K562 (cell line): ENCODE data around the gene PTRH2. TPM values are rescaled to one million over a fixed set of nuclear protein-coding genes. Genes with fewer than 3 reads are reported as not detected.

Source experiments
- ATAC-seq: fragments of 200-7000 bp; cut with Tn5 transposase; 3 replicates; pipeline ENCODE4 v1.9.1; 2020; ENCODE audit warnings: moderate library complexity
- BruUV-seq: library from RNA; stranded (reverse); fragments of 400-500 nt; replicated peaks from 2 replicates; lab custom pipeline; 2021; lab: Mats Ljungman, UMichigan
- CTCF ChIA-PET: fragments of 300-600 bp; formaldehyde crosslinking; extraction: SDS; loops from one replicate; lab custom pipeline; 2021; ENCODE audit warnings: low intra/inter-chr PET ratio; lab: Yijun Ruan, JAX
- POLR2A ChIA-PET: fragments of 300-600, 350-650 bp; sonication (Branson Sonifier 250); formaldehyde crosslinking; extraction: SDS; loops from one replicate; lab custom pipeline; 2021; ENCODE audit warnings: antibody characterized with exemption, inconsistent platforms; lab: Yijun Ruan, JAX
- DNase-seq, 4 experiments: peaks; one replicate each; pipeline versions ENCODE4 v3.0.0 to v3.0.0-alpha.2; 2011 to 2018; ENCODE audit warnings: low spot score in 3 of 4, mixed read lengths in 3 of 4; ENCODE audit errors: extremely low read depth in 1 of 4
- FAIRE-seq: peaks from 2 replicates; lab custom pipeline; 2011; peaks lifted over from hg19 to GRCh38; lab: Jason Lieb, UNC
- H2AFZ ChIP-seq: 2 replicates; pipeline ENCODE4 v1.6.0; 2011; ENCODE audit warnings: low read depth, low read length, control low read depth, inconsistent platforms
- H3K27ac ChIP-seq: fragments of 200-600 bp; 3 replicates; pipeline ENCODE4 v1.8.0; 2011; ENCODE audit warnings: low read depth, mild to moderate bottlenecking, control low read depth, inconsistent platforms, low read length, moderate library complexity, mixed read lengths; ENCODE audit errors: extremely low read depth
- H3K27me3 ChIP-seq, 2 experiments: fragments of 300-600 bp in 1 of 2; 2 replicates in 1 of 2; 3 replicates in 1 of 2; pipeline versions ENCODE4 v1.6.0 to v1.8.0; 2011; ENCODE audit warnings: inconsistent platforms in 2 of 2, low read length in 2 of 2, mild to moderate bottlenecking in 1 of 2, mixed read lengths in 1 of 2, moderate library complexity in 1 of 2; ENCODE audit not compliant: control insufficient read depth in 2 of 2, insufficient read depth in 2 of 2
- H3K36me3 ChIP-seq: fragments of 300-600 bp; 3 replicates; pipeline ENCODE4 v1.8.0; 2011; ENCODE audit warnings: mild to moderate bottlenecking, low read length, inconsistent platforms; ENCODE audit not compliant: control insufficient read depth, insufficient read depth
- H3K4me1 ChIP-seq, 2 experiments: fragments of 200-600 bp in 1 of 2; replicated peaks in 1 of 2; 2 replicates in 1 of 2; 3 replicates in 1 of 2; pipeline versions ENCODE4 v1.5.1 to v1.8.0; 2011; ENCODE audit warnings: inconsistent platforms in 2 of 2, low read length in 2 of 2, mild to moderate bottlenecking in 1 of 2, mixed read lengths in 1 of 2, moderate library complexity in 1 of 2; ENCODE audit not compliant: control insufficient read depth in 2 of 2, insufficient read depth in 2 of 2
- H3K4me2 ChIP-seq: 2 replicates; pipeline ENCODE4 v1.6.1; 2011; ENCODE audit warnings: low read length, control low read depth, inconsistent platforms, mixed read lengths; ENCODE audit not compliant: insufficient read depth
- H3K4me3 ChIP-seq: fragments of 200-600 bp; sonication (generic), shearing (Covaris generic); 2 replicates; pipeline ENCODE4 v1.5.1; 2016; ENCODE audit warnings: control low read depth, inconsistent platforms
- H3K79me2 ChIP-seq: fragments of 200-600 bp; 3 replicates; pipeline ENCODE4 v1.8.0; 2011; ENCODE audit warnings: low read length, inconsistent platforms; ENCODE audit not compliant: control insufficient read depth, insufficient read depth
- H3K9ac ChIP-seq, 2 experiments: 2 replicates each; pipeline versions ENCODE4 v1.6.0 to v1.6.1; 2011; ENCODE audit warnings: low read depth in 2 of 2, low read length in 2 of 2, control low read depth in 1 of 2, inconsistent platforms in 1 of 2, mild to moderate bottlenecking in 1 of 2, mixed read lengths in 1 of 2; ENCODE audit not compliant: insufficient read depth in 1 of 2
- H3K9me1 ChIP-seq: one replicate; pipeline ENCODE4 v1.6.0; 2011; ENCODE audit warnings: inconsistent platforms, mild to moderate bottlenecking, low read length, moderate library complexity; ENCODE audit not compliant: control insufficient read depth, insufficient read depth
- H3K9me3 ChIP-seq: replicated peaks from 2 replicates; pipeline ENCODE4 v1.5.1; 2011; ENCODE audit warnings: low read depth, low read length, inconsistent platforms; ENCODE audit not compliant: control insufficient read depth, insufficient read depth
- H4K20me1 ChIP-seq: replicated peaks from 2 replicates; pipeline ENCODE4 v1.6.1; 2011; ENCODE audit warnings: low read length, inconsistent platforms, mixed read lengths; ENCODE audit not compliant: control insufficient read depth, insufficient read depth
- ARNT ChIP-seq, 2 experiments: fragments of 450-650 bp; IDR thresholded peaks; 2 replicates each; pipeline ENCODE4 v1.6.1; 2016; ENCODE audit warnings: mild to moderate bottlenecking in 1 of 2
- E2F6 ChIP-seq, 2 experiments: IDR thresholded peaks; 2 replicates each; pipeline ENCODE4 v1.6.1; 2011; ENCODE audit warnings: borderline replicate concordance in 1 of 2, control low read depth in 1 of 2, low read depth in 1 of 2, low read length in 1 of 2, mild to moderate bottlenecking in 1 of 2, mixed read lengths in 1 of 2, moderate library complexity in 1 of 2; ENCODE audit not compliant: insufficient read depth in 1 of 2, insufficient read length in 1 of 2, poor library complexity in 1 of 2, severe bottlenecking in 1 of 2; ENCODE audit errors: extremely low read depth in 1 of 2
- KLF16 ChIP-seq: IDR thresholded peaks from 2 replicates; pipeline ENCODE4 v1.6.1; 2016; ENCODE audit warnings: antibody characterized with exemption
- NCOA2 ChIP-seq, 2 experiments: fragments of 450-650 bp; IDR thresholded peaks; 2 replicates each; pipeline ENCODE4 v1.6.1; 2018; ENCODE audit warnings: mild to moderate bottlenecking in 2 of 2, moderate library complexity in 1 of 2; ENCODE audit not compliant: partially characterized antibody in 2 of 2
- SMARCA5 ChIP-seq: fragments of 450-650 bp; IDR thresholded peaks from 2 replicates; pipeline ENCODE4 v1.6.1; 2016
- TAF15 ChIP-seq: fragments of 200-400 bp; formaldehyde crosslinking; IDR thresholded peaks from 2 replicates; pipeline ENCODE4 v1.6.1; 2017; ENCODE audit warnings: mild to moderate bottlenecking, low read depth, low read length, moderate library complexity
- TARDBP ChIP-seq: fragments of 450-650 bp; IDR thresholded peaks from 2 replicates; pipeline ENCODE4 v1.6.1; 2016
- TCF7 ChIP-seq: sonication (generic); IDR thresholded peaks from 2 replicates; pipeline ENCODE4 v1.6.1; 2016; ENCODE audit warnings: antibody characterized with exemption, borderline replicate concordance
- ZC3H11A ChIP-seq: IDR thresholded peaks from 2 replicates; pipeline ENCODE4 v1.6.1; 2012; ENCODE audit warnings: low read depth, low read length, improper control_type of control experiment
- ZNF197 ChIP-seq: fragments of 200-800 bp; sonication (Bioruptor generic); IDR thresholded peaks from 2 replicates; pipeline ENCODE4 v1.6.1; 2016; ENCODE audit warnings: low read depth, missing genetic modification characterization, missing compliant biosample characterization
- ZNF583 ChIP-seq: fragments of 250-450 bp; sonication (Bioruptor Pico); IDR thresholded peaks from 2 replicates; pipeline ENCODE4 v1.4.0; 2020
- WGBS: fragments of 100-300 bp; shearing (Covaris generic); methylation state at CpG from one replicate; pipeline ENCODE4 v1.1.6; 2016; ENCODE audit warnings: low coverage, mixed read lengths; ENCODE audit not compliant: insufficient coverage; ENCODE audit errors: missing lambda C conversion rate; 5-methylcytosine and 5-hydroxymethylcytosine counted together
- in situ Hi-C: fragments of 300-500 bp; cut with MboI; formaldehyde crosslinking; loops from 4 replicates; pipeline ENCODE4 v1.15.0; 2018; ENCODE audit warnings: inconsistent platforms, mixed read lengths
- intact Hi-C: fragments of 100-400 bp; cut with micrococcal nuclease; formaldehyde crosslinking; loops from 2 replicates; pipeline ENCODE4 v1.14.2; 2022
- polyA plus RNA-seq, 8 experiments: library from polyadenylated mRNA; depleted of rRNA in 4 of 8; stranded (reverse) in 5 of 8; unstranded in 3 of 8; fragments of >200 nt; fragmentation: Nextera tagmentation in 2 of 8; fragmentation: Illumina TruSeq in 1 of 8; extraction: Ambion mirVana in 2 of 8; extraction: Trizol in 1 of 8; gene quantifications; 2 replicates each; pipeline versions ENCODE4 v1.2.1 to v1.2.3, GENCODE V29; 2011 to 2014; ENCODE audit warnings: inconsistent platforms in 1 of 8, missing spikeins in 1 of 8
- total RNA-seq, 7 experiments: library from RNA; depleted of rRNA in 6 of 7; stranded (reverse); fragments of >200 nt in 6 of 7; fragmentation: Illumina TruSeq in 2 of 7; extraction: Trizol in 2 of 7; gene quantifications; 2 replicates each; pipeline versions ENCODE4 v1.2.1 to v1.2.3, GENCODE V29; 2011 to 2021; ENCODE audit warnings: low replicate concordance in 1 of 7

The PTRH2 gene
- total and polyA plus RNA-seq, 9 of the 15 experiments (the other 6 are each of a cell fraction or from before 2014, with no cell fraction given): 53.1 to 210 (median 126) TPM

GRCh38 chr17:59669944-59670343 is 37.3 kb downstream of the PTRH2 start:
- POLR2A ChIA-PET: interaction anchor here (0.6 to 4.2 kb wide), 4 partner anchors 9 to 37 kb away, joined by 4 to 19 read pairs (median 11); partner anchors contain the start of genes PTRH2 and VMP1
- Histone ChIP-seq H3K9me3 (no peaks in the 10 kb centered on the region), H3K4me1 (no peaks in the 10 kb centered on the region), H3K9ac (no peak overlapping the region)
- BruUV-seq: no TSS peak
- TF ChIP-seq TAF15 (no peak), ZC3H11A (no peak), SMARCA5 (no peak), ARNT (IDR thresholded peaks at IDR 0.05) (no peak), KLF16 (no peak), ZNF197 (CRISPR knock-in tag) (no peak)
- TF ChIP-seq, all 486 proteins: peak for 0
- Histone ChIP-seq H3K4me2 (no peak overlapping the region), H3K36me3 (peaks cover 96% of the 10 kb centered on the region), H3K4me3 (no peak overlapping the region), H3K9me1 (no peaks in the 10 kb centered on the region), H2AFZ (no peak overlapping the region), H3K79me2 (peaks cover 12% of the 10 kb centered on the region; the same call in 2 of the 3 replicates), H4K20me1 (no peaks in the 10 kb centered on the region), H3K27ac (no peak overlapping the region), H3K27me3 (no peaks in the 10 kb centered on the region)
- in situ Hi-C loops (no loop called here), intact Hi-C loops (no loop called here)
- CTCF ChIA-PET: no interaction called here
- DNase-seq: no peak
- FAIRE-seq: no peak
- no peak for ATAC-seq
- WGBS: 100% methylated on average over 1 of the region's 1 CpG

DNA sequence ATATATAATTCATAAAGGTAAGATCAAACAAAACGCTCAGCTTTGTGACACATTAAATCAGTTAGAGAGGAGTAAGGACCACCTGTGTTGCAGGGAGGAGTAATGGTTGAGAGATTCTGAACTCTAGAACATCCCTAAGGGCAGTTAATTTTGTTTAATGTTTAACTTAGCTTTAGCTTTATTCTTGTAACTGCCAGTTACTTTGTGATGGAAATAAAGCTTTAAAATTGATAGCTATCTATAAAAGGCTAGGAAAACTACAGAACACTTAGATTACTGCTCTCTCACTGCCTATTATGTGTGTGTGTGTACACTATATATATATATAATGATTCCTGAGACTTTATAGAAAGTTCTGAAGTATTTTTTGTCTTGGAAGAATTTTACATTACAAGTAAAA is 37.8 kb downstream of the PTRH2 start:
- H3K36me3 ChIP-seq: peaks cover 96% of the 10 kb centered on the region
- no peak for ATAC-seq
- TF ChIP-seq ZNF583 (CRISPR knock-in tag): no peak
- no peak for TF ChIP-seq NCOA2 (IDR thresholded peaks at IDR 0.05; ENCODE audit: partially characterized antibody in 2 of 2)
- no peak for TF ChIP-seq TARDBP
- no peak for TF ChIP-seq TCF7
- TF ChIP-seq E2F6 (IDR thresholded peaks at IDR 0.05; ENCODE audit: borderline replicate concordance in 1 of 2, extremely low read depth in 1 of 2, insufficient read depth in 1 of 2, insufficient read length in 1 of 2, low read depth in 1 of 2, low read length in 1 of 2, poor library complexity in 1 of 2, severe bottlenecking in 1 of 2): no peak

More for the DNA sequence above, 37.8 kb downstream of the PTRH2 start:
- H3K9ac ChIP-seq: no peak overlapping the region
- H3K9me1 ChIP-seq: no peaks in the 10 kb centered on the region
- no peak overlapping the region for H3K4me3 ChIP-seq
- H3K4me1 ChIP-seq: no peaks in the 10 kb centered on the region
- H2AFZ ChIP-seq: no peak overlapping the region
- no peak overlapping the region for H3K4me2 ChIP-seq
- in situ Hi-C loops (no loop called here), intact Hi-C loops (no loop called here)
- H3K27ac ChIP-seq: no peak overlapping the region
- H3K79me2 ChIP-seq: peaks cover 12% of the 10 kb centered on the region; the same call in 2 of the 3 replicates
- WGBS: 85% methylated on average over 1 of the region's 1 CpG
- BruUV-seq: no TSS peak
- H3K27me3 ChIP-seq: no peaks in the 10 kb centered on the region
- ChIA-PET CTCF (no interaction called here), POLR2A (interaction anchor here (0.6 to 4.2 kb wide), 4 partner anchors 9 to 38 kb away, joined by 4 to 19 read pairs (median 11); partner anchors contain the start of genes PTRH2 and VMP1)
- no peak for DNase-seq
- no peak for FAIRE-seq
- no peaks in the 10 kb centered on the region for H4K20me1 ChIP-seq
- H3K9me3 ChIP-seq: no peaks in the 10 kb centered on the region
